GM12878 (cell line): ENCODE data around the gene LRRC27. TPM values are rescaled to one million over a fixed set of nuclear protein-coding genes. Genes with fewer than 3 reads are reported as not detected.

Source experiments
- ATAC-seq: fragments of 200-7000 bp; cut with Tn5 transposase; 3 replicates; pipeline ENCODE4 v1.9.1; 2020; ENCODE audit warnings: mild to moderate bottlenecking, moderate library complexity
- BruUV-seq: library from RNA; stranded (reverse); fragments of 400-500 nt; replicated peaks from 2 replicates; lab custom pipeline; 2021; lab: Mats Ljungman, UMichigan
- CTCF ChIA-PET: fragments of 300-600 bp; sonication (Branson Sonifier 250); formaldehyde crosslinking; extraction: SDS; loops from one replicate; lab custom pipeline; 2021; ENCODE audit warnings: inconsistent platforms; lab: Yijun Ruan, JAX
- POLR2A ChIA-PET: fragments of 350-600 bp; formaldehyde crosslinking; extraction: SDS; loops from one replicate; lab custom pipeline; 2021; ENCODE audit warnings: inconsistent platforms; lab: Charles Lee
- RAD21 ChIA-PET: fragments of 300-600 bp; sonication (Branson Sonifier 250); formaldehyde crosslinking; loops from one replicate; lab custom pipeline; 2023; ENCODE audit warnings: antibody characterized with exemption; ENCODE audit not compliant: unreplicated experiment; lab: Charles Lee
- SMC1A ChIA-PET: fragments of 300-600 bp; sonication (Branson Sonifier 250); formaldehyde crosslinking; loops from one replicate; lab custom pipeline; 2023; ENCODE audit not compliant: unreplicated experiment, uncharacterized antibody; lab: Charles Lee
- DNase-seq: peaks from one replicate; pipeline ENCODE4 v3.0.0-alpha.2; 2011; ENCODE audit warnings: low read depth, low spot score
- FAIRE-seq: peaks from 3 replicates; lab custom pipeline; 2011; peaks lifted over from hg19 to GRCh38; lab: Jason Lieb, UNC
- H2AFZ ChIP-seq: 2 replicates; pipeline ENCODE4 v1.6.0; 2011; ENCODE audit warnings: low read depth, low read length, control low read depth; ENCODE audit not compliant: control insufficient read depth
- H3K27ac ChIP-seq: 2 replicates; pipeline ENCODE4 v1.5.1; 2011; ENCODE audit warnings: control low read depth; ENCODE audit not compliant: control insufficient read depth, insufficient read depth
- H3K27me3 ChIP-seq, 2 experiments: replicated peaks in 1 of 2; 2 replicates each; pipeline versions ENCODE4 v1.6.0 to v1.6.1; 2011; ENCODE audit warnings: low read length in 1 of 2; ENCODE audit not compliant: control insufficient read depth in 2 of 2, insufficient read depth in 2 of 2
- H3K36me3 ChIP-seq, 2 experiments: 2 replicates each; pipeline ENCODE4 v1.5.1; 2011; ENCODE audit warnings: low read length in 1 of 2; ENCODE audit not compliant: control insufficient read depth in 2 of 2, insufficient read depth in 2 of 2
- H3K4me1 ChIP-seq: 2 replicates; pipeline ENCODE4 v1.6.1; 2011; ENCODE audit warnings: mild to moderate bottlenecking, low read length, moderate library complexity, mixed read lengths; ENCODE audit not compliant: control insufficient read depth, insufficient read depth
- H3K4me2 ChIP-seq: 2 replicates; pipeline ENCODE4 v1.6.0; 2011; ENCODE audit warnings: control low read depth; ENCODE audit not compliant: control insufficient read depth, insufficient read depth
- H3K4me3 ChIP-seq: fragments of 200-600 bp; sonication (generic); 2 replicates; pipeline ENCODE4 v1.5.1; 2016
- H3K79me2 ChIP-seq: 2 replicates; pipeline ENCODE4 v1.6.0; 2011; ENCODE audit warnings: low read length; ENCODE audit not compliant: control insufficient read depth, insufficient read depth
- H3K9ac ChIP-seq: 2 replicates; pipeline ENCODE4 v1.8.0; 2011; ENCODE audit warnings: low read length, control low read depth, mixed read lengths; ENCODE audit not compliant: control insufficient read depth, insufficient read depth
- H3K9me3 ChIP-seq: replicated peaks from 3 replicates; pipeline ENCODE4 v1.5.1; 2011; ENCODE audit warnings: mild to moderate bottlenecking, low read length; ENCODE audit not compliant: control insufficient read depth, insufficient read depth
- H4K20me1 ChIP-seq: 2 replicates; pipeline ENCODE4 v1.6.0; 2011; ENCODE audit not compliant: control insufficient read depth, insufficient read depth
- CREM ChIP-seq: IDR thresholded peaks from 2 replicates; pipeline ENCODE4 v1.6.1; 2014; ENCODE audit warnings: antibody characterized with exemption, low read depth
- EED ChIP-seq: sonication (generic); IDR thresholded peaks from 2 replicates; pipeline ENCODE4 v1.6.1; 2016; ENCODE audit warnings: antibody characterized with exemption, low read depth
- LARP7 ChIP-seq: fragments of 450-650 bp; IDR thresholded peaks from 2 replicates; pipeline ENCODE4 v1.6.1; 2017; ENCODE audit warnings: mild to moderate bottlenecking
- NRF1 ChIP-seq: conservative IDR thresholded peaks from 2 replicates; pipeline ENCODE4 v1.6.1; 2011; ENCODE audit warnings: mild to moderate bottlenecking, low read depth, low read length, improper control_type of control experiment
- PAX5 ChIP-seq: IDR thresholded peaks from 2 replicates; pipeline ENCODE4 v1.6.1; 2011; ENCODE audit warnings: low read depth, low read length, borderline replicate concordance
- PAX8 ChIP-seq: fragments of 450-650 bp; IDR thresholded peaks from 2 replicates; pipeline ENCODE4 v1.6.1; 2017; ENCODE audit warnings: mild to moderate bottlenecking, moderate library complexity
- RBBP5 ChIP-seq: fragments of 200-600 bp; sonication (generic); conservative IDR thresholded peaks from 2 replicates; pipeline ENCODE4 v1.6.1; 2016
- SIN3A ChIP-seq: IDR thresholded peaks from 2 replicates; pipeline ENCODE4 v1.6.1; 2012; ENCODE audit warnings: low read depth, low read length, improper control_type of control experiment
- SP1 ChIP-seq: IDR thresholded peaks from one replicate; pipeline ENCODE4 v1.6.1; 2011; ENCODE audit warnings: low read depth, low read length
- STAT3 ChIP-seq: IDR thresholded peaks from 2 replicates; pipeline ENCODE4 v1.6.1; 2011; ENCODE audit warnings: low read depth, low read length, improper control_type of control experiment
- ZZZ3 ChIP-seq: IDR thresholded peaks from 2 replicates; pipeline ENCODE4 v1.6.1; 2011; ENCODE audit warnings: low read depth; ENCODE audit not compliant: control insufficient read depth, insufficient read length
- WGBS: methylation state at CpG from one replicate; pipeline ENCODE4 v1.1.6; 2016; ENCODE audit warnings: low lambda C conversion rate; ENCODE audit not compliant: insufficient replicate concordance, insufficient coverage; ENCODE audit errors: missing lambda C conversion rate; 5-methylcytosine and 5-hydroxymethylcytosine counted together
- in situ Hi-C: fragments of 300-500 bp; cut with MboI; formaldehyde crosslinking; loops from 9 replicates; pipeline ENCODE4 v1.14.3; 2018; ENCODE audit warnings: mixed read lengths
- intact Hi-C: fragments of 100-400 bp; cut with micrococcal nuclease; formaldehyde crosslinking; loops from one replicate; pipeline ENCODE4 v1.14.2; 2022; ENCODE audit not compliant: unreplicated experiment
- polyA plus RNA-seq, 11 experiments: library from polyadenylated mRNA; depleted of rRNA in 4 of 11; unstranded in 6 of 11; stranded (reverse) in 5 of 11; fragments of >200 nt; fragmentation: Nextera tagmentation in 4 of 11; fragmentation: Illumina TruSeq in 1 of 11; extraction: Ambion mirVana in 4 of 11; extraction: Trizol in 1 of 11; gene quantifications; 1 replicate in 1 of 11; 2 replicates in 10 of 11; pipeline versions ENCODE4 v1.2.1 to v1.2.3, GENCODE V29; 2011 to 2016; ENCODE audit warnings: inconsistent platforms in 2 of 11, missing spikeins in 2 of 11, low read depth in 1 of 11
- total RNA-seq, 4 experiments: library from RNA; depleted of rRNA in 3 of 4; stranded (reverse); fragments of >200 nt in 3 of 4; fragmentation: Illumina TruSeq in 1 of 4; extraction: Trizol in 1 of 4; gene quantifications; 2 replicates each; pipeline versions ENCODE4 v1.2.1 to v1.2.3, GENCODE V29; 2013 to 2021
- TF ChIP-seq, protein P1 (sequence below): IDR thresholded peaks from 2 replicates; pipeline ENCODE4 v1.6.1; 2012; ENCODE audit warnings: low read depth, low read length, improper control_type of control experiment
- TF ChIP-seq, protein P2 (sequence below): IDR thresholded peaks from 2 replicates; pipeline ENCODE4 v1.6.1; 2012; ENCODE audit warnings: low read length, inconsistent platforms

Gene LRRC27
- total and polyA plus RNA-seq, 10 of the 15 experiments (the other 5 are each of a cell fraction or from before 2014, with no cell fraction given) = 0.48 to 6.9 (median 4.7) TPM

DNA sequence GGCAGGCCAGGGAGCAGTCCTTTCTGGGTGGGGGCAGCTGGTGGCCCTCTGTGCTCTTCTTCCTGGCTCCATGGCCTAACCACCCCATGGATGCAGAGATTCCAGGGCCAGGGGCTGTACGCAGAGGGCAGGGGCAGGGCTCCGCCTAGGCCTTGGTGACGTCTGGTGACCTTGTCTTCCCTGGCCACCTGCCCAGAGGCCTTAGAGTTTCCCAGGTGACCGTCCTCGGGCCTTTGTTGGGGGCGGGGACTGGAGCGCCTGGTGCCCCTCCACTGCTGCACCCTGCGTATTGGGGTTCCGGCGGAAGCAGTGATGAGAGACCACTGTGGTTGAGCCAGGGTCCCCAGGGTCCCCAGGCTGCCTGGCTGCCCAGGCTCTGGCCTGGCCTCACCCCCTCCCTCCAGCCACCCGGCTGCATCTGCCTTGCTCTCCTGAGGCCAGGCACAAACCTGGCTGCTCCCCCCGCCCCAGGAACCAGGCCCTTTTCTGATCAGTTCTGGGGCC, 75.3 kb downstream of the LRRC27 start:
- H2AFZ ChIP-seq = no peak overlapping the region
- BruUV-seq = no TSS peak
- SMC1A ChIA-PET = no interaction called here
- DNase-seq (no peak), ATAC-seq (no peak), FAIRE-seq (no peak)
- CTCF ChIA-PET = no interaction called here
- H3K27ac ChIP-seq = no peak overlapping the region
- no peaks in the 10 kb centered on the region for H3K27me3 ChIP-seq
- no peak overlapping the region for H3K4me3 ChIP-seq
- in situ Hi-C loops (no loop called here), intact Hi-C loops (no loop called here)
- no peaks in the 10 kb centered on the region for H3K4me1 ChIP-seq
- RAD21 ChIA-PET = no interaction called here
- H3K9me3 ChIP-seq = no peaks in the 10 kb centered on the region
- no peak for TF ChIP-seq PAX8
- TF ChIP-seq EED = no peak
- TF ChIP-seq PAX5 = no peak
- TF ChIP-seq CREM = no peak
- TF ChIP-seq RBBP5 = no peak
- no peak for TF ChIP-seq LARP7
- no peak for TF ChIP-seq SIN3A
- TF ChIP-seq, protein P1, sequence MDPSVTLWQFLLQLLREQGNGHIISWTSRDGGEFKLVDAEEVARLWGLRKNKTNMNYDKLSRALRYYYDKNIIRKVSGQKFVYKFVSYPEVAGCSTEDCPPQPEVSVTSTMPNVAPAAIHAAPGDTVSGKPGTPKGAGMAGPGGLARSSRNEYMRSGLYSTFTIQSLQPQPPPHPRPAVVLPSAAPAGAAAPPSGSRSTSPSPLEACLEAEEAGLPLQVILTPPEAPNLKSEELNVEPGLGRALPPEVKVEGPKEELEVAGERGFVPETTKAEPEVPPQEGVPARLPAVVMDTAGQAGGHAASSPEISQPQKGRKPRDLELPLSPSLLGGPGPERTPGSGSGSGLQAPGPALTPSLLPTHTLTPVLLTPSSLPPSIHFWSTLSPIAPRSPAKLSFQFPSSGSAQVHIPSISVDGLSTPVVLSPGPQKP = no peak
- no peak for TF ChIP-seq STAT3
- no peak for TF ChIP-seq ZZZ3
- TF ChIP-seq, protein P2, sequence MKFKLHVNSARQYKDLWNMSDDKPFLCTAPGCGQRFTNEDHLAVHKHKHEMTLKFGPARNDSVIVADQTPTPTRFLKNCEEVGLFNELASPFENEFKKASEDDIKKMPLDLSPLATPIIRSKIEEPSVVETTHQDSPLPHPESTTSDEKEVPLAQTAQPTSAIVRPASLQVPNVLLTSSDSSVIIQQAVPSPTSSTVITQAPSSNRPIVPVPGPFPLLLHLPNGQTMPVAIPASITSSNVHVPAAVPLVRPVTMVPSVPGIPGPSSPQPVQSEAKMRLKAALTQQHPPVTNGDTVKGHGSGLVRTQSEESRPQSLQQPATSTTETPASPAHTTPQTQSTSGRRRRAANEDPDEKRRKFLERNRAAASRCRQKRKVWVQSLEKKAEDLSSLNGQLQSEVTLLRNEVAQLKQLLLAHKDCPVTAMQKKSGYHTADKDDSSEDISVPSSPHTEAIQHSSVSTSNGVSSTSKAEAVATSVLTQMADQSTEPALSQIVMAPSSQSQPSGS = no peak
- no peak for TF ChIP-seq NRF1
- TF ChIP-seq SP1 = no peak
- H3K9ac ChIP-seq = no peak overlapping the region
- no peaks in the 10 kb centered on the region for H4K20me1 ChIP-seq
- H3K79me2 ChIP-seq = no peaks in the 10 kb centered on the region
- POLR2A ChIA-PET = no interaction called here
- no peak overlapping the region for H3K4me2 ChIP-seq
- H3K36me3 ChIP-seq = no peaks in the 10 kb centered on the region
- 43% methylated on average over 12 of the region's 12 CpGs for WGBS
